Peyer's patch (tissue), 4 donors: Measurements from ENCODE around the gene RPP14.

Experiments
- CTCF ChIP-seq, 6 experiments: fragments of 450-650 bp in 4 of 6; fragments of 200-600 bp in 2 of 6; sonication (generic) in 1 of 6; IDR thresholded peaks; one replicate each; pipeline ENCODE4 v1.5.1; 2017 to 2019; ENCODE audit warnings: antibody characterized with exemption in 6 of 6, mild to moderate bottlenecking in 3 of 6, moderate library complexity in 1 of 6
- POLR2A ChIP-seq, 2 donors: fragments of 450-650 bp; IDR thresholded peaks; one replicate each; pipeline ENCODE4 v1.5.1; 2017; ENCODE audit warnings: antibody characterized with exemption in 2 of 2, mild to moderate bottlenecking in 2 of 2, moderate library complexity in 2 of 2

GRCh38 chr3:58341376-58341775 is 35.3 kb downstream of the RPP14 start:
- TF ChIP-seq CTCF (IDR thresholded peaks at IDR 0.05) (no peak), POLR2A (IDR thresholded peaks at IDR 0.05) (no peak)
